Renal pelvis (tissue), 4 donors: ENCODE measurements around the gene PTPN4. TPM values are rescaled to one million over a fixed set of nuclear protein-coding genes. Genes with fewer than 3 reads are reported as not detected.
"Not testable (repeated sequence)": the region's sequence is repeated elsewhere in the genome, so short reads cannot be mapped to it uniquely, and the experiment has no call there.

Experiments
- DNase-seq: peaks from one replicate; pipeline ENCODE4 v3.0.0-alpha.2; 2013
- polyA plus RNA-seq, 3 donors: library from polyadenylated mRNA; unstranded; fragments of 120-200 nt; gene quantifications; one replicate each; pipeline ENCODE4 v1.2.1, GENCODE V29; 2013; ENCODE audit not compliant: insufficient read length in 3 of 3

The PTPN4 gene
- polyA plus RNA-seq, 3 donors: 19.3 to 24.8 (median 23.6) TPM

- DNase-seq: peak; percentile 49
These were observed 254.7 kb downstream of the PTPN4 start for GRCh38 chr2:120014226-120014980.

GRCh38 chr2:120016800-120017199 is 257.1 kb downstream of the PTPN4 start:
- DNase-seq: no peak

GRCh38 chr2:120017201-120017600 is 257.5 kb downstream of the PTPN4 start:
- DNase-seq: no peak

- DNase-seq: no peak
These were observed 258.8 kb downstream of the PTPN4 start for GRCh38 chr2:120018549-120018948.

GRCh38 chr2:120020554-120020953 is 260.8 kb downstream of the PTPN4 start:
- no peak for DNase-seq

- DNase-seq: not testable (repeated sequence)
These were observed 262.8 kb downstream of the PTPN4 start for GRCh38 chr2:120022505-120022904.

GRCh38 chr2:120026890-120027289 is 267.2 kb downstream of the PTPN4 start:
- DNase-seq: no peak

GRCh38 chr2:120028795-120029194 is 269.1 kb downstream of the PTPN4 start:
- DNase-seq: no peak

GRCh38 chr2:120029672-120030640 is 270.2 kb downstream of the PTPN4 start:
- DNase-seq: no peak

- no peak for DNase-seq
These were observed 272.6 kb downstream of the PTPN4 start for GRCh38 chr2:120032297-120032696.

Other genes with a start within 250 kb of the PTPN4 start
- gene SCTR, start 235.4 kb upstream of the PTPN4 start, polyA plus RNA-seq: 10 to 100 TPM in 2 of 3 donors, 1 to 10 TPM in 1; 8.2 to 21.3 (median 21.2) TPM
- gene CFAP221, start 215.5 kb upstream of the PTPN4 start, polyA plus RNA-seq: 10 to 100 TPM; 18.5 to 35.1 (median 30.2) TPM
- 10 to 100 TPM; 20.1 to 23.5 (median 20.6) TPM for gene TMEM177, start 80.7 kb upstream of the PTPN4 start, polyA plus RNA-seq